Trophoblast cell (in vitro differentiated cells and primary cell): ENCODE results near the gene BACE2.

Source experiments
- DNase-seq, 2 donors: peaks; one replicate each; pipeline ENCODE4 v3.0.0-alpha.2; 2016
- H2AFZ ChIP-seq: 2 replicates; pipeline ENCODE4 v1.6.1; 2013; ENCODE audit warnings: low read length, moderate library complexity, mild to moderate bottlenecking; ENCODE audit not compliant: insufficient read depth, poor library complexity
- H2AK5ac ChIP-seq: 2 replicates; pipeline ENCODE4 v1.6.1; 2013; ENCODE audit warnings: mild to moderate bottlenecking, low read length
- H2BK120ac ChIP-seq: 2 replicates; pipeline ENCODE4 v1.6.1; 2013; ENCODE audit warnings: low read length, mild to moderate bottlenecking, moderate library complexity; ENCODE audit not compliant: insufficient read depth, poor library complexity
- H2BK12ac ChIP-seq: 2 replicates; pipeline ENCODE4 v1.6.1; 2013; ENCODE audit warnings: mild to moderate bottlenecking, low read length, moderate library complexity
- H2BK5ac ChIP-seq: 2 replicates; pipeline ENCODE4 v1.6.1; 2013; ENCODE audit warnings: low read length, low read depth, moderate library complexity, mild to moderate bottlenecking; ENCODE audit not compliant: poor library complexity
- H3K14ac ChIP-seq: 2 replicates; pipeline ENCODE4 v1.6.1; 2013; ENCODE audit warnings: mild to moderate bottlenecking, low read length
- H3K18ac ChIP-seq: 2 replicates; pipeline ENCODE4 v1.6.1; 2013; ENCODE audit warnings: mild to moderate bottlenecking, low read length
- H3K23ac ChIP-seq: 2 replicates; pipeline ENCODE4 v1.6.1; 2013; ENCODE audit warnings: low read length
- H3K27ac ChIP-seq: 2 replicates; pipeline ENCODE4 v1.5.1; 2013; ENCODE audit warnings: low read depth, mild to moderate bottlenecking, inconsistent platforms, low read length, moderate library complexity
- H3K27me3 ChIP-seq: 2 replicates; pipeline ENCODE4 v1.6.1; 2013; ENCODE audit warnings: inconsistent platforms, mild to moderate bottlenecking, low read length, moderate library complexity; ENCODE audit not compliant: insufficient read depth
- H3K36me3 ChIP-seq, 2 experiments: 1 replicate in 1 of 2; 2 replicates in 1 of 2; pipeline ENCODE4 v1.6.1; 2013; ENCODE audit warnings: low read length in 2 of 2, mild to moderate bottlenecking in 2 of 2, moderate library complexity in 1 of 2; ENCODE audit not compliant: insufficient read depth in 2 of 2, control insufficient read depth in 1 of 2
- H3K4ac ChIP-seq: 2 replicates; pipeline ENCODE4 v1.6.1; 2013; ENCODE audit warnings: low read depth, mild to moderate bottlenecking, low read length, moderate library complexity
- H3K4me1 ChIP-seq, 2 experiments: 1 replicate in 1 of 2; 2 replicates in 1 of 2; pipeline ENCODE4 v1.6.1; 2013; ENCODE audit warnings: low read length in 2 of 2, mild to moderate bottlenecking in 2 of 2, moderate library complexity in 1 of 2; ENCODE audit not compliant: insufficient read depth in 2 of 2, control insufficient read depth in 1 of 2
- H3K4me2 ChIP-seq: 2 replicates; pipeline ENCODE4 v1.6.1; 2013; ENCODE audit warnings: inconsistent platforms, mild to moderate bottlenecking, low read length, moderate library complexity
- H3K4me3 ChIP-seq: 2 replicates; pipeline ENCODE4 v1.5.1; 2013; ENCODE audit warnings: mild to moderate bottlenecking, low read depth, low read length, inconsistent platforms
- H3K79me1 ChIP-seq: one replicate; pipeline ENCODE4 v1.6.1; 2013; ENCODE audit warnings: low read length
- H3K79me2 ChIP-seq: 2 replicates; pipeline ENCODE4 v1.6.1; 2013; ENCODE audit warnings: low read length, mild to moderate bottlenecking; ENCODE audit not compliant: control insufficient read depth, insufficient read depth, poor library complexity
- H3K9ac ChIP-seq: 2 replicates; pipeline ENCODE4 v1.6.1; 2013; ENCODE audit warnings: mild to moderate bottlenecking, low read length
- H3K9me3 ChIP-seq: 2 replicates; pipeline ENCODE4 v1.6.1; 2013; ENCODE audit warnings: low read depth, mild to moderate bottlenecking, control low read depth, inconsistent platforms, low read length; ENCODE audit not compliant: insufficient read depth
- H4K12ac ChIP-seq: 2 replicates; pipeline ENCODE4 v1.6.1; 2013; ENCODE audit warnings: low read depth, mild to moderate bottlenecking, low read length, moderate library complexity
- H4K8ac ChIP-seq: 2 replicates; pipeline ENCODE4 v1.6.1; 2013; ENCODE audit warnings: low read depth, mild to moderate bottlenecking, low read length, moderate library complexity
- H4K91ac ChIP-seq: one replicate; pipeline ENCODE4 v1.6.1; 2013; ENCODE audit warnings: low read depth, mild to moderate bottlenecking, low read length, moderate library complexity
- WGBS: extraction: QIAGEN DNeasy Blood & Tissue Kit; methylation state at CpG from one replicate; pipeline ENCODE4 v1.1.7; 2013; ENCODE audit warnings: missing lambda C conversion rate; ENCODE audit not compliant: insufficient read length, insufficient coverage; ENCODE audit errors: extremely low coverage; 5-methylcytosine and 5-hydroxymethylcytosine counted together

The BACE2 gene

GRCh38 chr21:41162096-41162495, 5.9 kb upstream of the BACE2 start:
- Histone ChIP-seq H2AK5ac (no peak overlapping the region), H3K4me3 (no peak overlapping the region), H3K27ac (no peak overlapping the region), H3K27me3 (peaks cover 6% of the 10 kb centered on the region), H3K18ac (no peak overlapping the region), H4K12ac (no peak overlapping the region), H3K4ac (no peak overlapping the region), H3K79me2 (no peaks in the 10 kb centered on the region), H3K4me2 (no peak overlapping the region), H3K14ac (no peak overlapping the region), H4K8ac (no peak overlapping the region), H3K79me1 (no peaks in the 10 kb centered on the region), H3K9ac (no peak overlapping the region), H3K9me3 (no peaks in the 10 kb centered on the region), H2BK120ac (no peak overlapping the region), H3K36me3 (no peaks in the 10 kb centered on the region), H4K91ac (no peak overlapping the region), H2BK5ac (no peak overlapping the region), H2BK12ac (no peak overlapping the region), H2AFZ (no peak overlapping the region), H3K4me1 (no peaks in the 10 kb centered on the region), H3K23ac (no peak overlapping the region)
- no CpG with 5 or more reads among the region's 5 CpGs for WGBS
- DNase-seq, result no peak

GRCh38 chr21:41163091-41163490, 4.9 kb upstream of the BACE2 start:
- peaks cover 2% of the 10 kb centered on the region for H3K79me2 ChIP-seq
- H3K4me2 ChIP-seq, result no peak overlapping the region
- no peak overlapping the region for H2BK5ac ChIP-seq
- no peak overlapping the region for H4K12ac ChIP-seq
- no peak overlapping the region for H2BK12ac ChIP-seq
- no peak overlapping the region for H3K18ac ChIP-seq
- H3K27ac ChIP-seq, result no peak overlapping the region
- H3K9ac ChIP-seq, result no peak overlapping the region
- H2BK120ac ChIP-seq, result no peak overlapping the region
- DNase-seq, result no peak
- no peaks in the 10 kb centered on the region for H3K4me1 ChIP-seq
- H3K14ac ChIP-seq, result no peak overlapping the region
- H3K79me1 ChIP-seq, result no peaks in the 10 kb centered on the region
- no peak overlapping the region for H3K4ac ChIP-seq
- peaks cover 12% of the 10 kb centered on the region for H3K27me3 ChIP-seq
- no peaks in the 10 kb centered on the region for H3K9me3 ChIP-seq
- no peak overlapping the region for H2AFZ ChIP-seq
- no peak overlapping the region for H3K23ac ChIP-seq
- no peak overlapping the region for H4K91ac ChIP-seq
- no peak overlapping the region for H3K4me3 ChIP-seq
- H4K8ac ChIP-seq, result no peak overlapping the region
- H3K36me3 ChIP-seq, result no peaks in the 10 kb centered on the region
- no peak overlapping the region for H2AK5ac ChIP-seq
- no CpG with 5 or more reads among the region's 8 CpGs for WGBS

- H3K18ac ChIP-seq, result no peak overlapping the region
- no peak overlapping the region for H4K91ac ChIP-seq
- peaks cover 19% of the 10 kb centered on the region for H3K27me3 ChIP-seq
- H3K27ac ChIP-seq, result no peak overlapping the region
- H3K9me3 ChIP-seq, result no peaks in the 10 kb centered on the region
- H4K12ac ChIP-seq, result no peak overlapping the region
- no peaks in the 10 kb centered on the region for H3K79me1 ChIP-seq
- no peak overlapping the region for H2BK120ac ChIP-seq
- H2BK5ac ChIP-seq, result no peak overlapping the region
- H3K4me1 ChIP-seq, result peaks cover 4% of the 10 kb centered on the region in 2 experiments
- H2AFZ ChIP-seq, result no peak overlapping the region
- H2BK12ac ChIP-seq, result no peak overlapping the region
- peaks cover 4% of the 10 kb centered on the region for H3K79me2 ChIP-seq
- no peak overlapping the region for H3K4me3 ChIP-seq
- no peaks in the 10 kb centered on the region for H3K36me3 ChIP-seq
- no peak overlapping the region for H3K23ac ChIP-seq
- no peak overlapping the region for H3K4me2 ChIP-seq
- H3K14ac ChIP-seq, result no peak overlapping the region
- no peak overlapping the region for H3K9ac ChIP-seq
- H3K4ac ChIP-seq, result no peak overlapping the region
- H2AK5ac ChIP-seq, result no peak overlapping the region
- no peak overlapping the region for H4K8ac ChIP-seq
- no CpG with 5 or more reads among the region's 4 CpGs for WGBS
- DNase-seq, result no peak
Measured at GRCh38 chr21:41164052-41164451, 3.9 kb upstream of the BACE2 start.

GRCh38 chr21:41164981-41165655, 2.8 kb upstream of the BACE2 start:
- H3K23ac ChIP-seq, result peak overlapping the region; percentile 12
- peaks cover 21% of the 10 kb centered on the region for H3K27me3 ChIP-seq
- no peak overlapping the region for H3K9ac ChIP-seq
- H3K4me2 ChIP-seq, result no peak overlapping the region
- no peak overlapping the region for H2AK5ac ChIP-seq
- no peaks in the 10 kb centered on the region for H3K79me1 ChIP-seq
- no CpG with 5 or more reads among the region's 11 CpGs for WGBS
- H3K4ac ChIP-seq, result no peak overlapping the region
- H2BK120ac ChIP-seq, result no peak overlapping the region
- H3K9me3 ChIP-seq, result no peaks in the 10 kb centered on the region
- no peak overlapping the region for H2AFZ ChIP-seq
- H3K4me1 ChIP-seq, result peaks cover 4% of the 10 kb centered on the region in 2 experiments
- no peak overlapping the region for H3K27ac ChIP-seq
- DNase-seq, result no peak
- no peak overlapping the region for H4K12ac ChIP-seq
- H4K8ac ChIP-seq, result no peak overlapping the region
- no peak overlapping the region for H2BK5ac ChIP-seq
- no peak overlapping the region for H3K4me3 ChIP-seq
- H3K79me2 ChIP-seq, result peaks cover 4% of the 10 kb centered on the region
- no peaks in the 10 kb centered on the region for H3K36me3 ChIP-seq
- H3K14ac ChIP-seq, result no peak overlapping the region
- no peak overlapping the region for H4K91ac ChIP-seq
- H2BK12ac ChIP-seq, result no peak overlapping the region
- no peak overlapping the region for H3K18ac ChIP-seq
